Testis (tissue), 3 donors: ENCODE measurements around the gene MOG. TPM values are rescaled to one million over a fixed set of nuclear protein-coding genes. Genes with fewer than 3 reads are reported as not detected.
A peak's percentile ranks its signal among the peaks of the same experiment; 100 is the strongest.

Experiments
- DNase-seq: peaks from one replicate; pipeline ENCODE4 v3.0.0-alpha.2; 2019
- H3K27ac ChIP-seq, 2 donors: fragments of 200-600 bp; sonication (generic); one replicate each; pipeline ENCODE4 v1.5.1; 2019
- H3K27me3 ChIP-seq: fragments of 200-600 bp; sonication (generic); one replicate; pipeline ENCODE4 v1.5.1; 2019
- H3K36me3 ChIP-seq: fragments of 200-600 bp; sonication (generic); one replicate; pipeline ENCODE4 v1.5.1; 2017; ENCODE audit warnings: low read depth; ENCODE audit errors: missing control alignments
- H3K4me1 ChIP-seq: fragments of 200-600 bp; sonication (generic); one replicate; pipeline ENCODE4 v1.5.1; 2019
- H3K4me3 ChIP-seq, 2 donors: fragments of 200-600 bp; sonication (generic); one replicate each; pipeline ENCODE4 v1.5.1; 2017 to 2019
- H3K9me3 ChIP-seq: fragments of 200-600 bp; sonication (generic); one replicate; pipeline ENCODE4 v1.5.1; 2017
- POLR2A ChIP-seq: fragments of 450-650 bp; IDR thresholded peaks from one replicate; pipeline ENCODE4 v1.6.1; 2017; ENCODE audit warnings: antibody characterized with exemption, mild to moderate bottlenecking, moderate library complexity
- WGBS, 2 donors: methylation state at CpG; one replicate each; pipeline ENCODE4 v1.1.5; 2018; 5-methylcytosine and 5-hydroxymethylcytosine counted together
- intact Hi-C: fragments of 100-400 bp; cut with DNase I; formaldehyde crosslinking; loops from one replicate; pipeline ENCODE4 v1.15.1; 2023; ENCODE audit warnings: low total_unique reads
- polyA plus RNA-seq: library from polyadenylated mRNA; stranded (reverse); fragments of 350-450 nt; fragmentation: Illumina TruSeq; extraction: RNeasy Lipid Tissue Mini Kit (QIAGEN cat#74804); gene quantifications from one replicate; pipeline ENCODE4 v1.2.3, GENCODE V29; 2014; ENCODE audit warnings: low read depth, low replicate concordance; ENCODE audit not compliant: insufficient read depth
- total RNA-seq, 2 donors: library from RNA; depleted of rRNA; stranded (reverse); fragments of >200 nt; gene quantifications; one replicate each; pipeline ENCODE4 v1.2.3, GENCODE V29; 2016
- TF ChIP-seq, protein P1 (sequence below), 3 experiments: fragments of 450-650 bp in 2 of 3; fragments of 200-600 bp in 1 of 3; sonication (generic) in 1 of 3; IDR thresholded peaks; one replicate each; pipeline ENCODE4 v1.5.1; 2016 to 2019; ENCODE audit warnings: antibody characterized with exemption in 3 of 3, mild to moderate bottlenecking in 2 of 3, moderate library complexity in 1 of 3

MOG gene
- total and polyA plus RNA-seq, 3 donors from 2014 or later, result 0.19 to 0.36 TPM; not detected in 1

DNA sequence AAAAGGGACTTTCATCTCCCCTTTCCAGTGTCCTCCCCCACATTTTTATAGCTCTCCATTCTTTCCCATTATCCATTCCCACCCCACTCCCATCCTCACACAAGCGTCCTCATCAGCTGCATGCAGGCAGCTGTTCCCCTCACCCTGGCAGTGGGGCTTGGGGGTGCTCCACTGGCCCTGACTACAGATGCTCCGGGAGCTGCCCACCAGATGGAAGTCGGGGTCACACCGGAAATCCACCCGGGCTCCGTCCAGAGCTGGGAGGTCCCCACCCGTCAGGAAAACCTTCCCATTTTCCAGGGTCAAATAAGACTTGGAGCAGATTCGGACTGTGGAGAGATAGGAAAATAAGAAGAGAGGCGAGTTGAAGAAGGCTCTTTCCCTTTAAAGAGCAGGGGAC lies 26.6 kb upstream of the MOG start:
- no peak overlapping the region for H3K27ac ChIP-seq
- DNase-seq, result no peak
- H3K36me3 ChIP-seq, result no peaks in the 10 kb centered on the region
- H3K4me1 ChIP-seq, result peaks cover 10% of the 10 kb centered on the region
- no peaks in the 10 kb centered on the region for H3K9me3 ChIP-seq
- 76 to 81% methylated on average over 9 of the region's 9 CpGs for WGBS, 2 donors
- intact Hi-C loops, result no loop called here
- no peak for TF ChIP-seq POLR2A
- TF ChIP-seq, protein P1, sequence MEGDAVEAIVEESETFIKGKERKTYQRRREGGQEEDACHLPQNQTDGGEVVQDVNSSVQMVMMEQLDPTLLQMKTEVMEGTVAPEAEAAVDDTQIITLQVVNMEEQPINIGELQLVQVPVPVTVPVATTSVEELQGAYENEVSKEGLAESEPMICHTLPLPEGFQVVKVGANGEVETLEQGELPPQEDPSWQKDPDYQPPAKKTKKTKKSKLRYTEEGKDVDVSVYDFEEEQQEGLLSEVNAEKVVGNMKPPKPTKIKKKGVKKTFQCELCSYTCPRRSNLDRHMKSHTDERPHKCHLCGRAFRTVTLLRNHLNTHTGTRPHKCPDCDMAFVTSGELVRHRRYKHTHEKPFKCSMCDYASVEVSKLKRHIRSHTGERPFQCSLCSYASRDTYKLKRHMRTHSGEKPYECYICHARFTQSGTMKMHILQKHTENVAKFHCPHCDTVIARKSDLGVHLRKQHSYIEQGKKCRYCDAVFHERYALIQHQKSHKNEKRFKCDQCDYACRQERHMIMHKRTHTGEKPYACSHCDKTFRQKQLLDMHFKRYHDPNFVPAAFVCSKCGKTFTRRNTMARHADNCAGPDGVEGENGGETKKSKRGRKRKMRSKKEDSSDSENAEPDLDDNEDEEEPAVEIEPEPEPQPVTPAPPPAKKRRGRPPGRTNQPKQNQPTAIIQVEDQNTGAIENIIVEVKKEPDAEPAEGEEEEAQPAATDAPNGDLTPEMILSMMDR (IDR thresholded peaks at IDR 0.05), result no peak
- no peak overlapping the region for H3K4me3 ChIP-seq
- H3K27me3 ChIP-seq, result no peaks in the 10 kb centered on the region

DNA sequence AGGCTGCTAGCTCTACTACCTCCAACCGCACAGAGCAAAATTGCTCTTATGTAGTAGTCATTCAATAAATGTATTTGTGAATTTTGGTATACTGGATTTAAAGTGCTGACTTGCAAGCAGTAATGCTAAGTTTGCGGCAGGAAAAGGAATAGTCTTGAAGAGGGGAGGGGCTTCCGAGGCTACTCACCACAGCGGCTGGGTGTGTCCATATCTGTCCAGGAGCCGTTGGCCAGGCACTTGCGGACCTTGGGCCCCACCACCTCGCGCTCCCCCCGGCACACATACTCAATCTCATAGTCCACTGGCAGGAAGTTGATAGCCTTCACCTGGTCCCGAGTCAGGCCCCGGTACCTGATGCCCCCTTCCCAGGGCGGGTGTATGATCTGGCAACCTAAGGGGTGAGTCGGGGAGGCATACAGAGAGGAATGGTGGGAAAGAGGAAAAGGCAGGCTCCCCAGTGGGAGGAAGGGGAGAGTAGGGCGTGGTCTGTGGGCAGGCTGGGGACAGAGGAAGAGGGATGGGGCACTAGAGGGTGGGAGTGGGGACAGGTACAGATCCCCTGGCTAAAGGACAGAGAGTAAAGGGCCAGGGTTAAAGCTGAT lies 25.6 kb upstream of the MOG start:
- DNase-seq, result no peak
- Histone ChIP-seq H3K27me3 (no peaks in the 10 kb centered on the region), H3K4me1 (peaks cover 10% of the 10 kb centered on the region), H3K27ac (no peak overlapping the region), H3K36me3 (no peaks in the 10 kb centered on the region), H3K4me3 (no peak overlapping the region), H3K9me3 (no peaks in the 10 kb centered on the region)
- TF ChIP-seq POLR2A, result no peak
- TF ChIP-seq, protein P1 (IDR thresholded peaks at IDR 0.05), result no peak
- 46 to 54% methylated on average over 14 of the region's 14 CpGs for WGBS, 2 donors
- intact Hi-C loops, result no loop called here

DNA sequence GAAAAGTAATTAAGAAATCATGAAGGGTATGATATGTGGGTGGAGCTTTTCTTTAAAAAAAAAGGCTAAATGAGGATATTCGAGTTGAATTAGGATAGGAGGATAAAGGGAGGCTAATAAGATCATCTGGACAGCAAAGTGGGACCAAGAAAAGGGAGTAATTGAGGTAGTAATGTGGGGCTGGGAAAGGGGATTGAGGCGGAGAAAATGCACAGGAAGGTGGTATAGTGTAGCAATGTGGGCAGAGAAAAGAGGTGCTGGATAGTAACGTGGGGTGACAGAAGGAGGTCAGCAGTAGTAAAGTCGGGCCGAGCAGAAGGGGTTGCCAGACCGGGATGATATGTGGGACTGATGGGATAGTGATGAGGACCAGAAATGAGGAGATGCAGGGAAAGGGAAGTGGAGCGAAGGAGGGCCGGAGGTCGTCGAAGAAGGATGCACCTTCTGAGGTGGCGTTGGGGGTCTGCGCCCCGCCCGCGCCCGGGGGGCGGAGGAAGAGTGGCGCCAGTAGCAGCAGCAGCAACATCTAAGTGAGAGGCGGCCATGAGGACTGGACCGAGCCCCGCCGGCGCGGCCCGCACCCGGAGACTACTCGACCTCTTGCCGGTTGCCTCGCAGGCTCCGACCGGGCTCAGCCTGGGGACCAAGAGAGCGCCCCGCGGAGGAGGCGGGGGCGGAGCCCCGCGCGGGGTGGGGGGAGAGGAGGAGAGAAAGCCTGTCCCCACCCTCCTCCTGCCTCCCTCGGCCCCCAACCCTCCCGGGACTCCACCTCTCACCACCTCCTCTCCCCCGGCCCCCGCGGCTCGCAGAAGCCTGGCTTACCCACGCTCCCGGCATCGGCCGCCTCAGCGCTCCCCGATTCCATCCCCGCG lies 24.8 kb upstream of the MOG start:
- TF ChIP-seq, protein P1 (IDR thresholded peaks at IDR 0.05), result no peak
- TF ChIP-seq POLR2A, result no peak
- DNase-seq, result peak; percentile 41
- Histone ChIP-seq H3K27ac (peak overlapping the region; percentile 72 to 80), H3K4me3 (peak overlapping the region; percentile 72 to 84), H3K36me3 (no peaks in the 10 kb centered on the region), H3K27me3 (no peaks in the 10 kb centered on the region), H3K4me1 (peaks cover 10% of the 10 kb centered on the region), H3K9me3 (no peaks in the 10 kb centered on the region)
- WGBS, 2 donors, result 3% methylated on average over 24 to 49 of the region's 53 CpGs
- intact Hi-C loops, result no loop called here

DNA sequence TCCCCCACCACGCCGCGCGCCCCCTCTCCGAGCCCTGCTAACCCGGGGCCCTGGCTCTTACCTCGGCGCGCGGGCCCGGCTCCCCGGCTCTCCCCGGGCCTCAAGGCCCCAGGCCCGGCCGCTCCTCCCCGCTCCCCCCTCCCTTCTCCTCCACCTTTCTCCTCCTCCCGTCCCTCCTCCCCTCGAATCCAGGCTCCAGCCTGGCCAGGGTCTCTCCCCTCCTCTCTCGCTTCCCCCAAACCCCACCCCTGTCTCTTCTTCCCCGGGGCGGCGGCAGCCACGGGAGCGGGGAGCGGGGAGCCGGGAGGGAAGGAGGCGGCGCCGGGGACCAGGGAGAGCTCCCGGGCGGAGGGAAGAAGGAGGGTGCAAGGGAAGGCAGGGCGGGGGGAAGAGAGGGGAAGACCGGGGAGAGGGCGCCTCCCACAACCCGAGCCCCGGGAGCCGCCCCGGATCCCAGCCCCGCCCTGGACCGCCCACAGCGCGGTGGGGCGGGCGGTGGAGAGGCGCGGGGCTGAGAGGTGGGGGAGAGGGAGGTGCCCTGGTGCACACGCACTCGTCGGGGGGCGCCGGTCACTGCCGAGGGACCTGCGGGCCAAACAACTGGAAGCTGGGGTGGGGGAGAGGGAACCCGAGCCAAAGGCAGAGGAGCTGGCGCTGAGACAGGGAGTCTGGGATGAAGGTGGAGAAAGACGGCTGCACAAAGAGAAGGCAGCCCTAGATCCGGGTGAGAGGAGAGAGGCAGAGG lies 23.9 kb upstream of the MOG start, which contains the start of gene GABBR1:
Gene GABBR1 (minus strand): TSS at position 395 of the 745 bp plus-strand sequence. CDS start 798 bp downstream, outside the sequence.
- intact Hi-C loops, result no loop called here
- 0 to 1% methylated on average over 36 to 44 of the region's 57 CpGs for whole genome bisulfite sequencing, 2 donors
- H3K4me1 ChIP-seq, result peaks cover 10% of the 10 kb centered on the region

More for the DNA sequence above, 23.9 kb upstream of the MOG start, which contains the start of gene GABBR1:
- H3K9me3 ChIP-seq, result no peaks in the 10 kb centered on the region
- TF ChIP-seq, protein P1 (IDR thresholded peaks at IDR 0.05), result no peak
- TF ChIP-seq POLR2A, result no peak
- peak within 1 kb of the TSS; percentile 72 to 84 for H3K4me3 ChIP-seq
- no peaks in the 10 kb centered on the region for H3K27me3 ChIP-seq
- DNase-seq, result peak; percentile 81
- H3K36me3 ChIP-seq, result no peaks in the 10 kb centered on the region
- peak within 1 kb of the TSS; percentile 72 to 80 for H3K27ac ChIP-seq
